Measurements from ENCODE around the gene FBXL3. TPM values are rescaled to one million over a fixed set of nuclear protein-coding genes. Genes with fewer than 3 reads are reported as not detected.

The FBXL3 gene
- total and polyA plus RNA-seq, 2 of the 8 experiments (the other 6 are each of a cell fraction or from before 2014, with no cell fraction given): 4.9 to 14.9 TPM

DNA sequence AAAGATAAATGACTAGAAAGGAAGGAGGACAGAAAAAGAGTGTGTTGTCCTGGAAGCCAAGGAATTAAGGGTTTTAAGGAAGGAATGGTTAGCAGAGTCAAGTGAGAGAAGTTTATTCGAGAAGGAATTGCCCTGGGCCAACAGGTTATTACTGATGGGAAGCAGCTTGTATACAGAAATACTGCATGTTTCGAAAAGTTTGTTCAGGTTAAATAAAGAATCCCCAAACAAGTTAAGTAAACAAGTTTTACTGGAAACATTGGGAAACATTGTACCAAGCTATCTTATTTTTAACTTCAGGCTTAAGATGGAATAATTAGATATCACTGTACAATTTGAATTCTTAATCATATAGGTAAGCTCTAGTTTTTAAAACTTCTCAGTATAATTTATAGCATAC, 28.2 kb upstream of the FBXL3 start (continued):
- TF ChIP-seq CTBP2 (IDR thresholded peaks at IDR 0.05; ENCODE audit: borderline replicate concordance, insufficient read depth, insufficient read length, low read length): no peak
- no peak for TF ChIP-seq TEAD4 (IDR thresholded peaks at IDR 0.05; ENCODE audit: low read depth, low read length)
